Breast epithelium (tissue), 4 donors: ENCODE measurements around the gene PLB1. TPM values are rescaled to one million over a fixed set of nuclear protein-coding genes. Genes with fewer than 3 reads are reported as not detected.

Experiments used
- DNase-seq, 2 donors: peaks; one replicate each; pipeline ENCODE4 v3.0.0-alpha.2; 2019; ENCODE audit warnings: low spot score in 2 of 2
- H3K27ac ChIP-seq, 2 donors: fragments of 200-600 bp; sonication (generic) in 1 of 2; one replicate each; pipeline ENCODE4 v1.5.1; 2016 to 2019; ENCODE audit warnings: mild to moderate bottlenecking in 1 of 2
- H3K27me3 ChIP-seq, 2 donors: fragments of 200-600 bp; sonication (generic) in 1 of 2; one replicate each; pipeline versions ENCODE4 v1.5.1 to v1.6.0; 2017 to 2019; ENCODE audit warnings: control low read depth in 1 of 2, mild to moderate bottlenecking in 1 of 2
- H3K36me3 ChIP-seq: fragments of 200-600 bp; one replicate; pipeline ENCODE4 v1.5.1; 2019
- H3K4me1 ChIP-seq, 2 donors: fragments of 200-600 bp; sonication (generic); one replicate each; pipeline ENCODE4 v1.5.1; 2016 to 2019; ENCODE audit warnings: control low read depth in 1 of 2
- H3K4me3 ChIP-seq, 3 donors: fragments of 200-600 bp; sonication (generic); 1 replicate in 2 of 3; 2 replicates in 1 of 3; pipeline ENCODE4 v1.5.1; 2016 to 2019; ENCODE audit warnings: mild to moderate bottlenecking in 3 of 3, moderate library complexity in 2 of 3
- H3K9me3 ChIP-seq, 2 donors: fragments of 200-600 bp; sonication (generic) in 1 of 2; one replicate each; pipeline ENCODE4 v1.5.1; 2016 to 2019; ENCODE audit warnings: control low read depth in 1 of 2
- POLR2A ChIP-seq: fragments of 450-650 bp; IDR thresholded peaks from one replicate; pipeline ENCODE4 v1.6.1; 2016; ENCODE audit warnings: antibody characterized with exemption, mild to moderate bottlenecking, moderate library complexity
- POLR2AphosphoS5 ChIP-seq, 3 donors: sonication (generic); formaldehyde crosslinking; IDR thresholded peaks; one replicate each; pipeline ENCODE4 v1.6.1; 2017; ENCODE audit warnings: antibody characterized with exemption in 3 of 3
- intact Hi-C: fragments of 100-400 bp; cut with DNase I; formaldehyde crosslinking; loops from one replicate; pipeline ENCODE4 v1.15.1; 2023; ENCODE audit warnings: low total_unique reads
- total RNA-seq, 3 donors: library from RNA; depleted of rRNA; stranded (reverse); fragments of >200 nt; gene quantifications; one replicate each; pipeline ENCODE4 v1.1.0, GENCODE V29; 2016
- TF ChIP-seq, protein P1 (sequence below), 3 donors: fragments of 450-650 bp; IDR thresholded peaks; one replicate each; pipeline ENCODE4 v1.5.1; 2016 to 2017; ENCODE audit warnings: antibody characterized with exemption in 3 of 3, mild to moderate bottlenecking in 3 of 3, moderate library complexity in 3 of 3

PLB1 gene
- total RNA-seq, 3 donors from 2014 or later, result 5.6 to 11.9 (median 8.8) TPM

DNA sequence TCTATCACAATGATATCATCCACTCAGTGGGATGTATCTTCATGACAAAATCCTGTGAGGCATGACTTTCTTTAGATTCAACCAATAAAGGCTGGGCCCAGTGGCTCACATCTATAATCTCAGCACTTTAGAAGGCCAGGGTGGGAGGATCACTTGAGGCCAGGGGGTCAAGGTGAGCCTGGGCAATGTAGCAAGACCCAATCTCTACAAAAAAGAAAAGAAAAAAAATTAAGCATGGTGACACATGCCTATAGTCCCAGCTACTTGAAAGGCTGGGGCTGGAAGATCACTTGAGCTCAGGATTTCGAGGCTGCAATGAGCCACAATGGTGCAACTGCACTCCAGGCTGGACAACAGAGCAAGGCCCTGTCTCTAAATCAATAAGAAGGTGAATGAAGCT lies 68.0 kb downstream of the PLB1 start:
- no peaks in the 10 kb centered on the region for H3K36me3 ChIP-seq
- H3K4me1 ChIP-seq, result no peaks in the 10 kb centered on the region
- no peak overlapping the region for H3K4me3 ChIP-seq
- H3K27me3 ChIP-seq, result no peaks in the 10 kb centered on the region
- H3K9me3 ChIP-seq, result no peaks in the 10 kb centered on the region
- intact Hi-C loops, result no loop called here
- no peak for DNase-seq
- no peak for TF ChIP-seq POLR2AphosphoS5 (IDR thresholded peaks at IDR 0.05)
- no peak for TF ChIP-seq POLR2A
- TF ChIP-seq, protein P1, sequence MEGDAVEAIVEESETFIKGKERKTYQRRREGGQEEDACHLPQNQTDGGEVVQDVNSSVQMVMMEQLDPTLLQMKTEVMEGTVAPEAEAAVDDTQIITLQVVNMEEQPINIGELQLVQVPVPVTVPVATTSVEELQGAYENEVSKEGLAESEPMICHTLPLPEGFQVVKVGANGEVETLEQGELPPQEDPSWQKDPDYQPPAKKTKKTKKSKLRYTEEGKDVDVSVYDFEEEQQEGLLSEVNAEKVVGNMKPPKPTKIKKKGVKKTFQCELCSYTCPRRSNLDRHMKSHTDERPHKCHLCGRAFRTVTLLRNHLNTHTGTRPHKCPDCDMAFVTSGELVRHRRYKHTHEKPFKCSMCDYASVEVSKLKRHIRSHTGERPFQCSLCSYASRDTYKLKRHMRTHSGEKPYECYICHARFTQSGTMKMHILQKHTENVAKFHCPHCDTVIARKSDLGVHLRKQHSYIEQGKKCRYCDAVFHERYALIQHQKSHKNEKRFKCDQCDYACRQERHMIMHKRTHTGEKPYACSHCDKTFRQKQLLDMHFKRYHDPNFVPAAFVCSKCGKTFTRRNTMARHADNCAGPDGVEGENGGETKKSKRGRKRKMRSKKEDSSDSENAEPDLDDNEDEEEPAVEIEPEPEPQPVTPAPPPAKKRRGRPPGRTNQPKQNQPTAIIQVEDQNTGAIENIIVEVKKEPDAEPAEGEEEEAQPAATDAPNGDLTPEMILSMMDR (IDR thresholded peaks at IDR 0.05), result no peak
- no peak overlapping the region for H3K27ac ChIP-seq

DNA sequence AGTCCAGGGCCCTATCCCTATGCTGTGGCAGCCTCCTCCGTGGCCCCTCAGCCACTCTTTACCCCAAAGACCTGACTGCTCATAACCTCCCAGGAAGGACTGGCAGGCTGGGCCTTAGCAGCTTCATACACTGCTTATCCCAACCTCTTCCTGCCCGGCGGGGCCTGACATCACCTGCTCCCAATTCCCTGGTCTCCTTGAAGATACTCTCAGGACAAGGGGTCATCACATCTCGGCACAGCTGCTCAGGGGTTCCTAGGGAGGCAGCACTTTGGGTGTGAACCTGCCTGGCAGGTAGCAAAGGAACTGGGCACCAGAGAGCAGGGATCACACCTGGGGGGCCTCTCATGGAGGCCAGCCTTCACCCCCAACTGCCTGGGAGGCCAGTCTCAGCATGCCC lies 68.5 kb downstream of the PLB1 start:
- intact Hi-C loops, result no loop called here
- no peak for DNase-seq

DNA sequence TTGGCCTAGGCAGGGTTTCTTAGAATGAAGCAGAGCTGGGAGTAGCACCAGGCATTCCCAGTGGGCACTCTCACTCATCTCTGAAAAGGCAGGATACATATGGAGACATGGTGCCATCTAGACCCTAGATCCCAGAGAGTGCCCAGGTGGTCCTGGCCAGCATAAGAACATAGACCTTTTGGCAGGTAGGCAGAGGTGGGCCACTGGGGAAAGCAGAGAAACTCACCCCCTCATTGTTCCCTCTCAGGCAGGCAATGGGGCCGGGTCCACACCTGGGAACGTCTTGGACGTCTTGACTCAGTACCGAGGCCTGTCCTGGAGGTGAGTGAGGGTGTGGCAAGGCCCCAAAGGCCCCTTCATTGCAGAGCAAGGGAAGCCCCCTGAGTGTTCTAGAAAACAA lies 69.2 kb downstream of the PLB1 start:
- no peaks in the 10 kb centered on the region for H3K9me3 ChIP-seq
- no peak overlapping the region for H3K4me3 ChIP-seq
- intact Hi-C loops, result no loop called here
- peak overlapping the region; percentile 53 to 83 for H3K27ac ChIP-seq
- H3K4me1 ChIP-seq, result no peaks in the 10 kb centered on the region
- no peaks in the 10 kb centered on the region for H3K27me3 ChIP-seq
- no peak for DNase-seq
- H3K36me3 ChIP-seq, result no peaks in the 10 kb centered on the region
- TF ChIP-seq POLR2A (no peak), POLR2AphosphoS5 (IDR thresholded peaks at IDR 0.05) (no peak)
- TF ChIP-seq, protein P1 (IDR thresholded peaks at IDR 0.05), result no peak

More for the DNA sequence above, 68.5 kb downstream of the PLB1 start:
- Histone ChIP-seq H3K9me3 (no peaks in the 10 kb centered on the region), H3K27me3 (no peaks in the 10 kb centered on the region), H3K4me3 (no peak overlapping the region), H3K27ac (no peak overlapping the region), H3K4me1 (no peaks in the 10 kb centered on the region), H3K36me3 (no peaks in the 10 kb centered on the region)
- TF ChIP-seq, protein P1 (IDR thresholded peaks at IDR 0.05), result no peak

DNA sequence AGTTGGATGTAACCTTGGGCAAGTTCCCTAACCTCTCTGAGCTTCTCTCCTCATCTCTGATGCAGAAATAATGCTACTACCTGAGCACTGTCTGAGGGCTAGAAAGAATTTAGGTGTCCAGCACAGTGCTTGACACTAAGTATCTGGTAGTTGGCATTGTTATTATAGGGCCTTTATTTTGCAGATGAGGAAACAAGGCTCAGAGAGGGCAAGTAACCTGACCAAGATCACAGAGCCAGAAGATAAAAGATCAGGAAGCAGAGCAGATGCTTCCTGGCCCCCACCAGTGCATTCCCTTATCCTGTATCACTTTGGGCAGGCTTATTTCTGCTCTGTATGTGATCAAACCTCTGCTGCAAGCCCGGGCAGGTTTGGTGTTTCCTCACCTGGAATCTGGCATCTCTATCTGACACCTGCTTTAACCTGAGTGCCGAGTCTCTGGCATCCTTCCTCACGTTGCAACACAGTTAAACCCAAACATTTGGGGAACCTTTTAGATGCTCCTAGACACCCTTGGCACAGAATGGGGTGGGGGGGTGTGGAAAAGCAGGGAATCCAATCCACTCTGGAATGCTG lies 69.9 kb downstream of the PLB1 start:
- no peaks in the 10 kb centered on the region for H3K36me3 ChIP-seq
- H3K4me1 ChIP-seq, result no peaks in the 10 kb centered on the region
- H3K4me3 ChIP-seq, result peak overlapping the region in 2 of 3 donors; percentile 63 to 67
- peak in 1 of 3 donors; percentile 19 for TF ChIP-seq POLR2AphosphoS5 (IDR thresholded peaks at IDR 0.05)
- TF ChIP-seq, protein P1 (IDR thresholded peaks at IDR 0.05), result no peak
- H3K27ac ChIP-seq, result peak overlapping the region; percentile 53 to 83
- H3K9me3 ChIP-seq, result no peaks in the 10 kb centered on the region
- no peaks in the 10 kb centered on the region for H3K27me3 ChIP-seq
- peak in 1 of 2 donors; percentile 89 for DNase-seq
- intact Hi-C loops, result no loop called here

DNA sequence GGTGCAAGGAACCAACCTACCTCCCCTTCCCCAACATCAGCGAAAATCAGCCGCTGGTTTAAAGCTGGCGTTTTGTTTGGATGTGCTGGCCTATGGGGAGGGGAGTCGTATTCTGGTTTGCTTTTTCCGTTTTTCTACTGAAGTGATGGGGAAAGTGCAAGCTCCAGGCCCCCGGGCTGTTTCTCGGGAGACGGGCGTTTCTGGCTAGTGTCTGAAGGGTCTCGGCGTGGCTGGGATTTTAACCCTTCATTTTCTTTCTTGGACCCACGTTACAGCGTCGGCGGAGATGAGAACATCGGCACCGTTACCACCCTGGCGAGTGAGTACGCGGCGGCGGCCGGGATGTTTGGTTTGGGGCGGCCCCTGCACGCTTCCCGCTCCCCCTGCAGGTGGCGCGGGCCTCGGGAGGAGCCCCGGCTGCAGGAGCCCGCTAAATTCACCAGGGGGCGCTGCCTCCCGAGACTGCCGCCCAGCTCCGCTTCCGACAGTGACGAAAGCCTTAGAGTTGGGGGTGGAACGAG lies 70.7 kb downstream of the PLB1 start:
- Histone ChIP-seq H3K27me3 (no peaks in the 10 kb centered on the region), H3K9me3 (no peaks in the 10 kb centered on the region), H3K27ac (peak overlapping the region; percentile 56 to 83), H3K36me3 (no peaks in the 10 kb centered on the region), H3K4me1 (no peaks in the 10 kb centered on the region), H3K4me3 (peak overlapping the region; percentile 52 to 67 (median 63))
- DNase-seq, result peak; percentile 72 to 87
- intact Hi-C loops, result no loop called here
- TF ChIP-seq, protein P1 (IDR thresholded peaks at IDR 0.05), result peak; percentile 93 to 99 (median 99)
- TF ChIP-seq POLR2A, result no peak
- TF ChIP-seq POLR2AphosphoS5 (IDR thresholded peaks at IDR 0.05), result peak in 2 of 3 donors; percentile 25 to 44
